GM23248 (cell line): ENCODE measurements around the gene PIP5K1B. TPM values are rescaled to one million over a fixed set of nuclear protein-coding genes. Genes with fewer than 3 reads are reported as not detected.

Experiments used
- DNase-seq: peaks from one replicate; pipeline ENCODE4 v3.0.0-alpha.2; 2015
- H2AFZ ChIP-seq: fragments of 200-600 bp; sonication (generic); 2 replicates; pipeline ENCODE4 v1.6.1; 2016; ENCODE audit warnings: antibody characterized with exemption
- H3F3A ChIP-seq: fragments of 200-600 bp; sonication (generic); 2 replicates; pipeline ENCODE4 v1.6.1; 2016; ENCODE audit warnings: mild to moderate bottlenecking, antibody characterized with exemption, mixed run types; ENCODE audit not compliant: insufficient read depth
- H3K27ac ChIP-seq: fragments of 200-600 bp; sonication (generic); 2 replicates; pipeline ENCODE4 v1.5.1; 2016; ENCODE audit warnings: mild to moderate bottlenecking
- H3K27me3 ChIP-seq: fragments of 200-600 bp; sonication (generic); replicated peaks from 2 replicates; pipeline ENCODE4 v1.6.1; 2016; ENCODE audit warnings: mild to moderate bottlenecking; ENCODE audit not compliant: insufficient read depth
- H3K36me3 ChIP-seq: fragments of 200-600 bp; sonication (generic); 2 replicates; pipeline ENCODE4 v1.6.1; 2016; ENCODE audit warnings: low read depth, mild to moderate bottlenecking
- H3K4me1 ChIP-seq: fragments of 200-600 bp; sonication (generic); 2 replicates; pipeline ENCODE4 v1.6.1; 2016; ENCODE audit warnings: mild to moderate bottlenecking; ENCODE audit not compliant: insufficient read depth
- H3K4me2 ChIP-seq: fragments of 200-600 bp; sonication (generic); one replicate; pipeline ENCODE4 v1.6.1; 2016; ENCODE audit warnings: mild to moderate bottlenecking; ENCODE audit not compliant: unreplicated experiment
- H3K4me3 ChIP-seq: fragments of 200-600 bp; sonication (generic); 2 replicates; pipeline ENCODE4 v1.5.1; 2016; ENCODE audit warnings: mild to moderate bottlenecking
- H3K79me2 ChIP-seq: fragments of 200-600 bp; sonication (generic); 2 replicates; pipeline ENCODE4 v1.6.1; 2016; ENCODE audit warnings: mild to moderate bottlenecking; ENCODE audit not compliant: insufficient read depth
- H3K9ac ChIP-seq: fragments of 200-600 bp; sonication (generic); 2 replicates; pipeline ENCODE4 v1.6.1; 2016; ENCODE audit warnings: mild to moderate bottlenecking
- H3K9me2 ChIP-seq: fragments of 200-600 bp; sonication (generic); 2 replicates; pipeline ENCODE4 v1.6.1; 2016; ENCODE audit warnings: mixed run types, mild to moderate bottlenecking, moderate library complexity; ENCODE audit not compliant: insufficient read depth
- H3K9me3 ChIP-seq: fragments of 200-600 bp; sonication (generic); one replicate; pipeline ENCODE4 v1.6.1; 2017; ENCODE audit warnings: low read depth
- H4K20me1 ChIP-seq: fragments of 200-600 bp; sonication (generic); 2 replicates; pipeline ENCODE4 v1.6.0; 2016; ENCODE audit not compliant: insufficient read depth
- EZH2 ChIP-seq: fragments of 200-600 bp; sonication (generic); IDR thresholded peaks from 2 replicates; pipeline ENCODE4 v1.6.1; 2018; ENCODE audit warnings: antibody characterized with exemption, mild to moderate bottlenecking; ENCODE audit not compliant: insufficient read depth, poor library complexity, severe bottlenecking
- EZH2phosphoT487 ChIP-seq: fragments of 200-600 bp; sonication (generic); IDR thresholded peaks from 2 replicates; pipeline ENCODE4 v1.6.1; 2018; ENCODE audit warnings: antibody characterized with exemption, moderate library complexity, mild to moderate bottlenecking, low read depth; ENCODE audit not compliant: insufficient read depth
- WGBS, 2 experiments: methylation state at CpG; one replicate each; pipeline ENCODE4 v1.1.6; 2015 to 2017; ENCODE audit warnings: low lambda C conversion rate in 2 of 2, low coverage in 1 of 2; ENCODE audit errors: missing lambda C conversion rate in 2 of 2; 5-methylcytosine and 5-hydroxymethylcytosine counted together
- in situ Hi-C: fragments of 300-500 bp; cut with MboI; formaldehyde crosslinking; loops from 2 replicates; pipeline ENCODE4 v1.15.0; 2020
- polyA plus RNA-seq: library from polyadenylated mRNA; unstranded; fragments of >200 nt; fragmentation: Nextera tagmentation; extraction: Ambion mirVana; gene quantifications from 2 replicates; pipeline ENCODE4 v1.2.1, GENCODE V29; 2016
- total RNA-seq: library from RNA; depleted of rRNA; stranded (reverse); fragments of >200 nt; shearing (Covaris generic); gene quantifications from 2 replicates; pipeline ENCODE4 v1.2.3, GENCODE V29; 2014

The PIP5K1B gene
- total and polyA plus RNA-seq, 2 experiments from 2014 or later: not detected

DNA sequence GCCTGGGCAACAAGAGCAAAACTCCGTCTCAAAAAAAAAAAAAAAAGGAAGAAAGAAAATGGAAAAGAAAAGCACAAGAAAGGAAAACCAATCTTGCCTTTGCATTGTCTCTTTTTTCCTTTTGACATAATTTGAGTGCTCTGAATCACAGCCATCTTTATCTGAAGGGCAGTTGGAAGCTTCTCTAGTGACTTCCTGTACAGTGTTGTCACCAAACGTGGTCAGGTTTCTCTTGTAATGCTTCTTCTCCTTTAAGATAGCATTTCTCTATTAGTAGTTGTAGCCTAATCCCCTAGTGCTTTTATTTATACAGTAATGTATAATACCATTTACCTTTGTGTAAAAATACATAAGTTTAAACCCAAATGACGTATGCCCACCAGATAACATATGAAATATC lies 290.7 kb downstream of the PIP5K1B start:
- no peak overlapping the region for H3K4me3 ChIP-seq
- WGBS, 2 experiments: 24 to 35% methylated on average over 2 to 3 of the region's 3 CpGs
- no peak for TF ChIP-seq EZH2phosphoT487
- no peak for TF ChIP-seq EZH2
- DNase-seq: no peak
- no peak overlapping the region for H3K4me2 ChIP-seq
- H3K9me2 ChIP-seq: no peaks in the 10 kb centered on the region
- H3K9me3 ChIP-seq: no peaks in the 10 kb centered on the region
- in situ Hi-C loops: loop anchor here (10.0 kb wide), 1 partner anchor 401 kb away; no protein-coding TSS in a partner anchor
- H3K4me1 ChIP-seq: no peaks in the 10 kb centered on the region
- H3K27me3 ChIP-seq: peaks cover 13% of the 10 kb centered on the region
- H3F3A ChIP-seq: no peaks in the 10 kb centered on the region
- H3K36me3 ChIP-seq: no peaks in the 10 kb centered on the region
- H3K79me2 ChIP-seq: no peaks in the 10 kb centered on the region
- no peak overlapping the region for H2AFZ ChIP-seq
- no peak overlapping the region for H3K9ac ChIP-seq
- no peak overlapping the region for H3K27ac ChIP-seq
- H4K20me1 ChIP-seq: no peaks in the 10 kb centered on the region

DNA sequence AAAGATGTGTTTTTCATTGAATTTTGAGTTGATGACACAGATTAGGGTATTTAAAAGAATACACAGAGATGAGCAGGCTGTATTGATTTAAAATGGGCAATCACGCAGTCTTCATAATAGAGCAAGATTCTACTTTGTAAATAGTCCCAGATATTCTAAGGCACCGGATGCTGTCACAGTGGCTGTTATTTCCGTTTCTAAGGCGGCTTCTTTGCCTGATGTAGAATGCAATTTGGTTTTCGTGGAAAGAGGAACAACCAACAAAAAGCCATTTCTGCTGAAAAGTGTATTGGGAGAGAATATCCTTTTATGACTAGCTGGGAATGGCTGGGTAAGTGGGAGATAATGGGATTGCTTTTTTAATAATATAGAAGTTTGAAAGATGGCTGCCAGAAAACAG lies 291.4 kb downstream of the PIP5K1B start:
- 46 to 47% methylated on average over 5 of the region's 5 CpGs for WGBS, 2 experiments
- Histone ChIP-seq H3K9me2 (no peaks in the 10 kb centered on the region), H4K20me1 (no peaks in the 10 kb centered on the region), H3K4me3 (no peak overlapping the region), H3K79me2 (no peaks in the 10 kb centered on the region), H2AFZ (no peak overlapping the region), H3F3A (no peaks in the 10 kb centered on the region), H3K27me3 (peaks cover 13% of the 10 kb centered on the region), H3K36me3 (no peaks in the 10 kb centered on the region), H3K9me3 (no peaks in the 10 kb centered on the region), H3K27ac (no peak overlapping the region), H3K4me2 (no peak overlapping the region), H3K4me1 (no peaks in the 10 kb centered on the region), H3K9ac (no peak overlapping the region)
- TF ChIP-seq EZH2phosphoT487 (no peak), EZH2 (no peak)
- DNase-seq: no peak
- in situ Hi-C loops: loop anchor here (10.0 kb wide), 1 partner anchor 402 kb away; no protein-coding TSS in a partner anchor

DNA sequence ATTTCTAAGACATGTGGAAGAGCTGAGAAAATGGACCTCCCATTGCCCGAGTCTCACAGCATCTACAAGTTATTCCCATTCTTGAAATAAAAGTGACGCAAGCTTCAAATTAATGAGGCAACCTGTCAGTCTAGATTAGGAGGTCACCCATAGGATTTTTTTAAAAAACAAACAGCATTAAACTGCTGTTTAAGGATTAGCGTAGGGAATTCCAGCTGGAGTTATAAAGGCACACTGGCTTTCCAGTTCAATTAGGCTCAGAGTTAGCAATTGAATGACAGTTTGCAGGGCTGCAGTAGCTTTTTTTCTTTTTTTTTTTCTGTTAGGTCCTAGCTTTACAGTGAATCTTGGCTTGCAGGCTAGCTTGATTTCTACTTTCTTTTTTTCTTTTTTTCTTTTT lies 292.6 kb downstream of the PIP5K1B start:
- 66 to 69% methylated on average over 3 of the region's 3 CpGs for WGBS, 2 experiments
- Histone ChIP-seq H3K27me3 (peaks cover 13% of the 10 kb centered on the region), H4K20me1 (no peaks in the 10 kb centered on the region), H3K36me3 (no peaks in the 10 kb centered on the region), H3K9me2 (no peaks in the 10 kb centered on the region), H3K4me1 (no peaks in the 10 kb centered on the region), H3K4me2 (no peak overlapping the region), H3K79me2 (no peaks in the 10 kb centered on the region), H3F3A (no peaks in the 10 kb centered on the region), H3K9me3 (no peaks in the 10 kb centered on the region), H3K27ac (no peak overlapping the region), H3K9ac (no peak overlapping the region), H2AFZ (no peak overlapping the region), H3K4me3 (no peak overlapping the region)
- no peak for DNase-seq
- in situ Hi-C loops: loop anchor here (10.0 kb wide), 1 partner anchor 403 kb away; no protein-coding TSS in a partner anchor
- no peak for TF ChIP-seq EZH2
- no peak for TF ChIP-seq EZH2phosphoT487

DNA sequence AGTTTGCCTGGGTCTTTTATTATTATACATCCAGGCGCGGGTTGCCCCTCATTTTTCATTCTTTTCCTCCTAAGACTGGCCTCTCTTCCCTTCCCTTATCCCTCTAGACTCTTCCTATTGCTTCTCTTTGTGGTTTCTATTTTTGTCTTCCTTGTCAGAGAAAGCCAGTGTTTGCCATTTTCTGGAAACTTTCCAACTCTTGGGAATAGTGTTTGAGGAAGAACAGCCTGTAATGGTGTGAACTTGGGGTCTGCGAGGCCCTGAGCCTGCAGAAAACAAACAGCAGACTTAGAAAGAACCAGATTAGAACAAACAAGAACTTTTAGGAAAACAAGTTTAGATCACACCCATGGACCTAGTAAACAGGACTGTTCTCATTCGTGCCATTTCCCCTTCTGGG lies 293.3 kb downstream of the PIP5K1B start:
- Histone ChIP-seq H3K4me3 (no peak overlapping the region), H4K20me1 (no peaks in the 10 kb centered on the region), H3K4me1 (no peaks in the 10 kb centered on the region), H3K36me3 (no peaks in the 10 kb centered on the region), H3K27ac (no peak overlapping the region), H3K4me2 (no peak overlapping the region), H3K9me2 (no peaks in the 10 kb centered on the region), H2AFZ (no peak overlapping the region), H3K9me3 (no peaks in the 10 kb centered on the region), H3F3A (no peaks in the 10 kb centered on the region), H3K9ac (no peak overlapping the region), H3K79me2 (no peaks in the 10 kb centered on the region), H3K27me3 (peaks cover 13% of the 10 kb centered on the region)
- TF ChIP-seq EZH2phosphoT487 (no peak), EZH2 (no peak)
- in situ Hi-C loops: loop anchor here (10.0 kb wide), 1 partner anchor 404 kb away; no protein-coding TSS in a partner anchor
- 20 to 29% methylated on average over 4 of the region's 4 CpGs for WGBS, 2 experiments
- no peak for DNase-seq

DNA sequence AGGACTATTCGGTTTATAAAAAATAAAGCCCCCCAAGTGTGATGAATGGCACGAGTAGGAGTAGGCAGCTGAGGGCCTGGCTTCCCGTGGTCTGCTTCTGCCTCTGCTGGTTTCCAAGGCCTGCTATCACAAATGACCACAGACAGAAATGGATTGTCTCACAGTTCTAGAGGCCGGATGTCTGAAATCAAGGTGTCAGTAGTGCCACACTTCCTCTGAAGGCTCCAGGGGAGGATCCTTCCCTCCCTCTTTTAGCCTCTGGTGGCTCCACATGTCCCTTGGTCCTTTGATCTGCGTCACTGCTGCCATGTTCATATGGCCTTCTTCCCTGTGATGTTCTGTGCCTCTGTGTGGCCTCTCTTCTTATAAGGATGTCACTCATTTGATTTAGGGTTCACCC lies 293.8 kb downstream of the PIP5K1B start:
- TF ChIP-seq EZH2phosphoT487 (no peak), EZH2 (no peak)
- no peaks in the 10 kb centered on the region for H4K20me1 ChIP-seq
- in situ Hi-C loops: loop anchor here (10.0 kb wide), 1 partner anchor 404 kb away; no protein-coding TSS in a partner anchor
- no peaks in the 10 kb centered on the region for H3K9me2 ChIP-seq
- no peak for DNase-seq
- H3K4me3 ChIP-seq: no peak overlapping the region
- no peaks in the 10 kb centered on the region for H3K79me2 ChIP-seq
- H2AFZ ChIP-seq: no peak overlapping the region
- H3K4me1 ChIP-seq: no peaks in the 10 kb centered on the region
- no peak overlapping the region for H3K9ac ChIP-seq
- H3F3A ChIP-seq: no peaks in the 10 kb centered on the region
- no peak overlapping the region for H3K4me2 ChIP-seq
- H3K36me3 ChIP-seq: no peaks in the 10 kb centered on the region
- 41 to 46% methylated on average over 5 of the region's 5 CpGs for WGBS, 2 experiments
- peaks cover 13% of the 10 kb centered on the region for H3K27me3 ChIP-seq
- H3K27ac ChIP-seq: no peak overlapping the region
- no peaks in the 10 kb centered on the region for H3K9me3 ChIP-seq
